AG09309 (cell line): ENCODE measurements around the gene SKOR1.

Source experiments
- DNase-seq: peaks from one replicate; pipeline ENCODE4 v3.0.0-alpha.2; 2010; ENCODE audit warnings: low read depth
- H3K4me3 ChIP-seq: 2 replicates; pipeline ENCODE4 v1.5.1; 2011; ENCODE audit warnings: mild to moderate bottlenecking, low read depth, low read length, moderate library complexity; ENCODE audit not compliant: control insufficient read depth
- CTCF ChIP-seq: IDR thresholded peaks from 2 replicates; pipeline ENCODE4 v1.5.1; 2011; ENCODE audit warnings: mild to moderate bottlenecking, low read depth, low read length, inconsistent platforms; ENCODE audit not compliant: insufficient read depth, control insufficient read depth; ENCODE audit errors: missing control alignments

Gene SKOR1

DNA sequence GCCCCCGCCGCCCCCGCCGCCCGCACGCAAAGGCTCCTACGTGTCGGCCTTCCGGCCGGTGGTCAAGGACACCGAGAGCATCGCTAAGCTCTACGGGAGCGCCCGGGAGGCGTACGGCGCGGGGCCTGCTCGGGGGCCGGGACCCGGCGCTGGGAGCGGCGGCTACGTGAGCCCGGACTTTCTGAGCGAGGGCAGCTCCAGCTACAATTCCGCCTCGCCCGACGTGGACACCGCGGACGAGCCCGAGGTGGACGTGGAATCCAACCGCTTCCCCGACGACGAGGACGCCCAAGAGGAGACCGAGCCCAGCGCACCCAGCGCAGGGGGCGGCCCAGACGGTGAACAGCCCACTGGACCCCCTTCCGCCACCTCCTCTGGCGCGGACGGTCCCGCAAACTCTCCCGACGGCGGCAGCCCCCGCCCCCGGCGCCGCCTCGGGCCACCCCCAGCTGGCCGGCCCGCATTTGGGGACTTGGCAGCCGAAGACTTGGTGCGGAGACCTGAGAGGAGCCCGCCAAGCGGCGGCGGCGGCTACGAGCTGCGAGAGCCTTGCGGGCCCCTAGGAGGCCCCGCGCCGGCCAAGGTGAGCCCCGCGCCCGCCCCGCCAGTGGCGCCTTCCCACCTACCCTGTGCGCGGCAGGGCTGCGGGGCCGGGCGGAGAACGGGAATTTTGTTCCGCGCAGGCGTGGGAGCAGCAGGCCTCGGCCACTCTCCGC, 2.4 kb downstream of the SKOR1 start:
- no peak for TF ChIP-seq CTCF
- no peak overlapping the region for H3K4me3 ChIP-seq
- DNase-seq: no peak

GRCh38 chr15:67828278-67828968, 3.1 kb downstream of the SKOR1 start:
- no peak overlapping the region for H3K4me3 ChIP-seq
- DNase-seq: no peak
- TF ChIP-seq CTCF: no peak

- DNase-seq: no peak
- no peak overlapping the region for H3K4me3 ChIP-seq
- no peak for TF ChIP-seq CTCF
Observed at GRCh38 chr15:67828969-67829646, 3.8 kb downstream of the SKOR1 start.

- no peak for DNase-seq
- H3K4me3 ChIP-seq: no peak overlapping the region
- TF ChIP-seq CTCF: no peak
Observed at GRCh38 chr15:67829647-67830504, 4.6 kb downstream of the SKOR1 start.

- no peak for DNase-seq
- TF ChIP-seq CTCF: no peak
- no peak overlapping the region for H3K4me3 ChIP-seq
Observed at GRCh38 chr15:67831363-67831762, 6.1 kb downstream of the SKOR1 start.

- H3K4me3 ChIP-seq: no peak overlapping the region
- no peak for DNase-seq
- TF ChIP-seq CTCF: peak; percentile 49
Observed at GRCh38 chr15:67832031-67832551, 6.8 kb downstream of the SKOR1 start.
